Measurements from ENCODE around the gene DCAF10. TPM values are rescaled to one million over a fixed set of nuclear protein-coding genes. Genes with fewer than 3 reads are reported as not detected.

The DCAF10 gene
- total RNA-seq, 1 donor from 2014 or later, result 32.2 TPM

DNA sequence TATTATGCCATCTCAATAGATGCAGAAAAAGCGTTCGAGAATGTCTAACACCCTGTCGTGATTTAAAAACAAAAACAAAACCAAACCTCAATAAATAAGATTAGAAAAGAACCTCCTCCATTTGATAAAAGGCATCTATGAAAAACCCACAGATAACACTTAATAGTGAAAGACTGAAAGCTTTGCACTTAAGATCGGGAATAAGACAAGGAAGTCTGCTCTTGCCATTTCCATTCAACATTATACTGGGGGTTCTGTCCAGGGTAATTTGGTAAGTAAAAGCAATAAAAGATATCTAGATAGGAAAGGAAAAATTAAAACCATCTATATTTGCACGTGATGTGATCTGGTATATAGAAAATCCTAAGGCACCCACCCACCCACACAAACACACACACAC is 8.5 kb upstream of the DCAF10 start:
- Mint-ChIP-seq H3K4me1 (ENCODE audit: low read depth) (no peaks in the 10 kb centered on the region), H3K36me3 (ENCODE audit: low read depth) (peaks cover 4% of the 10 kb centered on the region), H3K4me3 (ENCODE audit: unreplicated experiment) (no peak overlapping the region), H3K27ac (ENCODE audit: unreplicated experiment) (no peak overlapping the region), H3K27me3 (ENCODE audit: low read depth) (no peaks in the 10 kb centered on the region), H3K9me3 (ENCODE audit: low read depth) (no peaks in the 10 kb centered on the region)
- TF ChIP-seq, protein P1, sequence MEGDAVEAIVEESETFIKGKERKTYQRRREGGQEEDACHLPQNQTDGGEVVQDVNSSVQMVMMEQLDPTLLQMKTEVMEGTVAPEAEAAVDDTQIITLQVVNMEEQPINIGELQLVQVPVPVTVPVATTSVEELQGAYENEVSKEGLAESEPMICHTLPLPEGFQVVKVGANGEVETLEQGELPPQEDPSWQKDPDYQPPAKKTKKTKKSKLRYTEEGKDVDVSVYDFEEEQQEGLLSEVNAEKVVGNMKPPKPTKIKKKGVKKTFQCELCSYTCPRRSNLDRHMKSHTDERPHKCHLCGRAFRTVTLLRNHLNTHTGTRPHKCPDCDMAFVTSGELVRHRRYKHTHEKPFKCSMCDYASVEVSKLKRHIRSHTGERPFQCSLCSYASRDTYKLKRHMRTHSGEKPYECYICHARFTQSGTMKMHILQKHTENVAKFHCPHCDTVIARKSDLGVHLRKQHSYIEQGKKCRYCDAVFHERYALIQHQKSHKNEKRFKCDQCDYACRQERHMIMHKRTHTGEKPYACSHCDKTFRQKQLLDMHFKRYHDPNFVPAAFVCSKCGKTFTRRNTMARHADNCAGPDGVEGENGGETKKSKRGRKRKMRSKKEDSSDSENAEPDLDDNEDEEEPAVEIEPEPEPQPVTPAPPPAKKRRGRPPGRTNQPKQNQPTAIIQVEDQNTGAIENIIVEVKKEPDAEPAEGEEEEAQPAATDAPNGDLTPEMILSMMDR (IDR thresholded peaks at IDR 0.05), result no peak
- no peak for DNase-seq (ENCODE audit: low spot score)

DNA sequence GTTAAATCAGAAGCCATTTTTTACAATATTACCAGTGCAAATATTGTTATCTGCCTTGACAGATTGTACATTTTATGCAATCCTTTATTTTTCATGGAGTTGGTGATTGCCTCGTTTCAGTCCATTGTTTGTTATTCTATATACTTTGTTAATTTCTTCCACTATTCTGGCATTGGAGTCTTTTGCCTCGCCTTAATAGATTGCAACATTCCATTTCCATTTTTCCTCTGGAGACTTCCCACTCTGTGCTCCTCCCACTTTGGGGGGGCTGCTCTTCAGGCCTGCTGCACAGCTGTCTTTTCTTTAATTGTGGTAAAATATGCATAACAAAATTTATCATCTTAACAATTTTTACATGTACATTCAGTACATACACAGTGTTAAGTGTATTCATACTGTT is 4.4 kb upstream of the DCAF10 start:
- no peak for DNase-seq (ENCODE audit: low spot score)
- Mint-ChIP-seq H3K4me1 (ENCODE audit: low read depth) (peaks cover 5% of the 10 kb centered on the region), H3K36me3 (ENCODE audit: low read depth) (peaks cover 3% of the 10 kb centered on the region), H3K9me3 (ENCODE audit: low read depth) (no peaks in the 10 kb centered on the region), H3K27me3 (ENCODE audit: low read depth) (no peaks in the 10 kb centered on the region), H3K27ac (ENCODE audit: unreplicated experiment) (no peak overlapping the region), H3K4me3 (ENCODE audit: unreplicated experiment) (no peak overlapping the region)
- TF ChIP-seq, protein P1 (IDR thresholded peaks at IDR 0.05), result no peak

DNA sequence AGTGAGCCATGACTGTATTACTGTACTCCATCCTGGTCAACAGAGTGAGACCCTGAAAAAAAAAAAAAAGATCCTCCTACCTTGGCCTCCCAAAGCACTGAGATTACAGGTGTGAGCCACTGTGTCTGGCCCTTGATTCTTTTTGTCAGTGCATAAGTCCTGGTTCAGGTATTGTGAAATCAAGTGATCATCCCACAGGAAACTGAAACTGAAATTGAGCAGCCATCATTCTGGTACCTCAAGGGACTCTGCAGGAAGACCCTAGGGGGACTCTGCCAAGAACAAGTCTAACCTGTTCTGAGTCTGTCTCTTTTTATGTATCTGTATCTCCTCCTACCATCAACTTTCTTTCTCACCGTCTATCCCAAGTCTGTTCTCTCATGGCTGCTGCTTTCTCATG is 1.9 kb upstream of the DCAF10 start:
- Mint-ChIP-seq H3K4me3 (ENCODE audit: unreplicated experiment) (no peak overlapping the region), H3K9me3 (ENCODE audit: low read depth) (no peaks in the 10 kb centered on the region), H3K4me1 (ENCODE audit: low read depth) (peaks cover 24% of the 10 kb centered on the region), H3K36me3 (ENCODE audit: low read depth) (peaks cover 1% of the 10 kb centered on the region), H3K27ac (ENCODE audit: unreplicated experiment) (no peak overlapping the region), H3K27me3 (ENCODE audit: low read depth) (no peaks in the 10 kb centered on the region)
- TF ChIP-seq, protein P1 (IDR thresholded peaks at IDR 0.05), result no peak
- DNase-seq (ENCODE audit: low spot score), result no peak

DNA sequence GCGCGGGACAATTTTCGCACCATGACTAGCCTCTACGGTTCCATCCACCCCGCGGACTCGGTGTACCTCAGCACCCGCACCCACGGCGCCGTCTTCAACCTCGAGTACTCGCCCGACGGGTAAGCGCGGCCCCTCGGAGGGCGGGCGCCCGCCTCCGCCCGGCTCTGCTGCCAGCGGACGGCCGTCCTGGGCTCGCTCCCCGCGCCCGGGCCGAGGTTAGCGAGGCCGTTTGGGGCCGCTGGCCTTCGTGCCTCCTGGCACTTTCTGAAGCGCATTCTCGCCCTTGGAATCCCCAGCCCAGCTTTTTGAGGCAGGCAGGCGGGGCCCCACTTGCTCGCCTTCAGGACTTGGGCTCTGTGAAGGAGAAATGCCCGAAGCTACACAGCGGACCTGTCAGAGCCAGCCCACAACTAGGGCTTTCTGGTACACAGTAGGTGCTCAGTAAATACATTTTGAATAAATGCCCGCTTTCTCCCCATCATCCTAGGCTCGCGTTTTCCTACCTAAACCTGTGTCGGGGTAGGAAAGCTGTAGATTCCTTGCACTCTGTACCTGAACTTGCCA is 772 bp downstream of the DCAF10 start:
- Mint-ChIP-seq H3K4me3 (ENCODE audit: unreplicated experiment) (peak overlapping the region; percentile 93), H3K27ac (ENCODE audit: unreplicated experiment) (peak overlapping the region; percentile 81), H3K27me3 (ENCODE audit: low read depth) (no peaks in the 10 kb centered on the region), H3K9me3 (ENCODE audit: low read depth) (no peaks in the 10 kb centered on the region), H3K36me3 (ENCODE audit: low read depth) (peaks cover 1% of the 10 kb centered on the region), H3K4me1 (ENCODE audit: low read depth) (peaks cover 31% of the 10 kb centered on the region)
- TF ChIP-seq, protein P1 (IDR thresholded peaks at IDR 0.05), result no peak
- DNase-seq (ENCODE audit: low spot score), result no peak

- Mint-ChIP-seq H3K4me1 (ENCODE audit: low read depth) (peaks cover 34% of the 10 kb centered on the region), H3K27ac (ENCODE audit: unreplicated experiment) (peak overlapping the region; percentile 81)
- TF ChIP-seq, protein P1 (IDR thresholded peaks at IDR 0.05), result no peak
Measured at GRCh38 chr9:37801959-37802711, 1.5 kb downstream of the DCAF10 start.

More at GRCh38 chr9:37801959-37802711, 1.5 kb downstream of the DCAF10 start:
- no peak for DNase-seq (ENCODE audit: low spot score)
- Mint-ChIP-seq H3K27me3 (ENCODE audit: low read depth) (no peaks in the 10 kb centered on the region), H3K4me3 (ENCODE audit: unreplicated experiment) (peak overlapping the region; percentile 93), H3K9me3 (ENCODE audit: low read depth) (no peaks in the 10 kb centered on the region), H3K36me3 (ENCODE audit: low read depth) (peaks cover 1% of the 10 kb centered on the region)

Measured in chondrocyte (in vitro differentiated cells).